ENCODE data around the gene CAND1. TPM values are rescaled to one million over a fixed set of nuclear protein-coding genes. Genes with fewer than 3 reads are reported as not detected.

The CAND1 gene
- total and polyA plus RNA-seq, 9 of the 15 experiments (the other 6 are each of a cell fraction or from before 2014, with no cell fraction given) = 24.0 to 167 (median 77.5) TPM

DNA sequence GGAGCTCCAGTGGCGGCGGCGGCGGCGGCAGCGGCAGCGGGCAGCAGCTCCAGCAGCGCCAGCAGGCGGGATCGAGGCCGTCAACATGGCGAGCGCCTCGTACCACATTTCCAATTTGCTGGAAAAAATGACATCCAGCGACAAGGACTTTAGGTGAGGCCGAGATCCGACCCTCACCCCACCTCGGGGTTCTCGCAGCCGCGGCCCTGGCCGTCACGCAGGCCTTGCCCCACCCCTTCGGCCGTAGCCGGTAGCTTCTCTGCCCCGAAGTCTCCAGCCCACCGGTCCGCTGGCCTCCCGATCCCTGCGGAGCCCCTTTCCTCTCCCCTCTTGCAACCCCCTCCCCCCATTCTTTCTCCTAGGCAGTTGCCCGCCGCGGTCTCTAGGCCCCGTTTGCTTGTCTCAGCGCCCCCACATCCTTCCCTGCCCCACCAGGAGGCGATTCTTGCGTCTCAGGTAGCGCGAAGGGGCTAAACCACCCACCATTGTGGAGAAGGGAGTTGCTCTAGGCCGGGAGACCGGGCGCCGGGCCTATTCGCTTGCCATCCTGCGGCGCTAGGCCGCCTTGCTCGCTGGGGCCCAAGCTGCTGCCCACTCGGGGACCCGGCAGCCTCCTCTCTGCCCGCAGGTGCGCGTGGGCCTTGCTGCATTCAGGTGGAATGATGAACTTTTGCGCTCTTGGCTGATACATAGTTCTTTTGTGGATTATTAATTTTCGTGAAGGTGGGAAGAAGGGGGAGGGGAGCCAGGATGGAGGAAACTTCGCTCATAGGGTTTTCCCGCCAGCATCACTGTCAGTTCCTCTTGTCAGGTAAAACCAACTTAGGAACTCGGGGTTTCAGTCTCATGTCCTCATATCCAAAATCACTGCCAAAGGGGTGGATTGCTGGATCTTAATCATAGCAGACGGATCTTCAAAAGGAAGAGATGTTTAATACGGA, 745 bp downstream of the CAND1 start (continued):
- TF ChIP-seq, protein P1, sequence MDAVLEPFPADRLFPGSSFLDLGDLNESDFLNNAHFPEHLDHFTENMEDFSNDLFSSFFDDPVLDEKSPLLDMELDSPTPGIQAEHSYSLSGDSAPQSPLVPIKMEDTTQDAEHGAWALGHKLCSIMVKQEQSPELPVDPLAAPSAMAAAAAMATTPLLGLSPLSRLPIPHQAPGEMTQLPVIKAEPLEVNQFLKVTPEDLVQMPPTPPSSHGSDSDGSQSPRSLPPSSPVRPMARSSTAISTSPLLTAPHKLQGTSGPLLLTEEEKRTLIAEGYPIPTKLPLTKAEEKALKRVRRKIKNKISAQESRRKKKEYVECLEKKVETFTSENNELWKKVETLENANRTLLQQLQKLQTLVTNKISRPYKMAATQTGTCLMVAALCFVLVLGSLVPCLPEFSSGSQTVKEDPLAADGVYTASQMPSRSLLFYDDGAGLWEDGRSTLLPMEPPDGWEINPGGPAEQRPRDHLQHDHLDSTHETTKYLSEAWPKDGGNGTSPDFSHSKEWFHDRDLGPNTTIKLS (IDR thresholded peaks at IDR 0.05; ENCODE audit: borderline replicate concordance, low read depth) = no peak
- TF ChIP-seq FOXJ2 (tag; IDR thresholded peaks at IDR 0.05) (no peak), ADNP (tag; IDR thresholded peaks at IDR 0.05) (no peak), HNRNPL (IDR thresholded peaks at IDR 0.05; ENCODE audit: low read depth, low read length) (no peak), BRD4 (IDR thresholded peaks at IDR 0.05) (peak; percentile 34; the same call in 1 of the 2 replicates), ETV6 (IDR thresholded peaks at IDR 0.05; ENCODE audit: borderline replicate concordance in 1 of 2, low read depth in 2 of 2, low read length in 1 of 2) (no peak), ETV6 (CRISPR knock-in tag; IDR thresholded peaks at IDR 0.05; ENCODE audit: borderline replicate concordance) (no peak), EP400 (IDR thresholded peaks at IDR 0.05) (no peak; the same call in 1 of the 2 replicates), ZFP36 (IDR thresholded peaks at IDR 0.05; ENCODE audit: low read depth, low read length, partially characterized antibody) (no peak), ZC3H4 (CRISPR knock-in tag; IDR thresholded peaks at IDR 0.05; ENCODE audit: borderline replicate concordance) (no peak), CBX1 (IDR thresholded peaks at IDR 0.05; ENCODE audit: low read depth) (no peak), CEBPG (CRISPR knock-in tag; IDR thresholded peaks at IDR 0.05) (no peak), CEBPG (tag; conservative IDR thresholded peaks at IDR 0.05 in 1 of 2, IDR thresholded peaks at IDR 0.05 in 1 of 2) (no peak), MEIS2 (IDR thresholded peaks at IDR 0.05; ENCODE audit: partially characterized antibody) (no peak), ERF (CRISPR knock-in tag; IDR thresholded peaks at IDR 0.05) (no peak), RBBP5 (IDR thresholded peaks at IDR 0.05; ENCODE audit: borderline replicate concordance, insufficient read depth, low read length, poor library complexity, severe bottlenecking) (peak; percentile 75), MTA2 (IDR thresholded peaks at IDR 0.05; ENCODE audit: low read depth) (no peak)
- TF ChIP-seq, protein P2, sequence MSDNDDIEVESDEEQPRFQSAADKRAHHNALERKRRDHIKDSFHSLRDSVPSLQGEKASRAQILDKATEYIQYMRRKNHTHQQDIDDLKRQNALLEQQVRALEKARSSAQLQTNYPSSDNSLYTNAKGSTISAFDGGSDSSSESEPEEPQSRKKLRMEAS (CRISPR knock-in tag; IDR thresholded peaks at IDR 0.05) = no peak
- TF ChIP-seq, protein P3, sequence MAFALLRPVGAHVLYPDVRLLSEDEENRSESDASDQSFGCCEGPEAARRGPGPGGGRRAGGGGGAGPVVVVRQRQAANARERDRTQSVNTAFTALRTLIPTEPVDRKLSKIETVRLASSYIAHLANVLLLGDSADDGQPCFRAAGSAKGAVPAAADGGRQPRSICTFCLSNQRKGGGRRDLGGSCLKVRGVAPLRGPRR (CRISPR knock-in tag; IDR thresholded peaks at IDR 0.05) = no peak
- TF ChIP-seq, protein P4, sequence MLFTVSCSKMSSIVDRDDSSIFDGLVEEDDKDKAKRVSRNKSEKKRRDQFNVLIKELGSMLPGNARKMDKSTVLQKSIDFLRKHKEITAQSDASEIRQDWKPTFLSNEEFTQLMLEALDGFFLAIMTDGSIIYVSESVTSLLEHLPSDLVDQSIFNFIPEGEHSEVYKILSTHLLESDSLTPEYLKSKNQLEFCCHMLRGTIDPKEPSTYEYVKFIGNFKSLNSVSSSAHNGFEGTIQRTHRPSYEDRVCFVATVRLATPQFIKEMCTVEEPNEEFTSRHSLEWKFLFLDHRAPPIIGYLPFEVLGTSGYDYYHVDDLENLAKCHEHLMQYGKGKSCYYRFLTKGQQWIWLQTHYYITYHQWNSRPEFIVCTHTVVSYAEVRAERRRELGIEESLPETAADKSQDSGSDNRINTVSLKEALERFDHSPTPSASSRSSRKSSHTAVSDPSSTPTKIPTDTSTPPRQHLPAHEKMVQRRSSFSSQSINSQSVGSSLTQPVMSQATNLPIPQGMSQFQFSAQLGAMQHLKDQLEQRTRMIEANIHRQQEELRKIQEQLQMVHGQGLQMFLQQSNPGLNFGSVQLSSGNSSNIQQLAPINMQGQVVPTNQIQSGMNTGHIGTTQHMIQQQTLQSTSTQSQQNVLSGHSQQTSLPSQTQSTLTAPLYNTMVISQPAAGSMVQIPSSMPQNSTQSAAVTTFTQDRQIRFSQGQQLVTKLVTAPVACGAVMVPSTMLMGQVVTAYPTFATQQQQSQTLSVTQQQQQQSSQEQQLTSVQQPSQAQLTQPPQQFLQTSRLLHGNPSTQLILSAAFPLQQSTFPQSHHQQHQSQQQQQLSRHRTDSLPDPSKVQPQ (CRISPR knock-in tag; IDR thresholded peaks at IDR 0.05; ENCODE audit: borderline replicate concordance) = no peak

Measured in K562 (cell line).